Measurements from ENCODE around the gene ERO1B. TPM values are rescaled to one million over a fixed set of nuclear protein-coding genes. Genes with fewer than 3 reads are reported as not detected.

Gene ERO1B
- total RNA-seq, 6 donors from 2014 or later, result 4.1 to 14.5 (median 6.8) TPM

GRCh38 chr1:236302941-236303340 is 21.2 kb upstream of the ERO1B start:
- no peak overlapping the region for H3K27ac ChIP-seq
- H3K4me1 ChIP-seq, result no peaks in the 10 kb centered on the region
- no peak for DNase-seq
- no peak for ATAC-seq (ENCODE audit: low FRiP score in 2 of 2)
- H3K4me3 ChIP-seq, result no peak overlapping the region
- no peaks in the 10 kb centered on the region for H3K27me3 ChIP-seq
- TF ChIP-seq POLR2AphosphoS5 (IDR thresholded peaks at IDR 0.05) (no peak), POLR2A (IDR thresholded peaks at IDR 0.05) (no peak), EP300 (IDR thresholded peaks at IDR 0.05) (no peak)
- TF ChIP-seq, protein P1, sequence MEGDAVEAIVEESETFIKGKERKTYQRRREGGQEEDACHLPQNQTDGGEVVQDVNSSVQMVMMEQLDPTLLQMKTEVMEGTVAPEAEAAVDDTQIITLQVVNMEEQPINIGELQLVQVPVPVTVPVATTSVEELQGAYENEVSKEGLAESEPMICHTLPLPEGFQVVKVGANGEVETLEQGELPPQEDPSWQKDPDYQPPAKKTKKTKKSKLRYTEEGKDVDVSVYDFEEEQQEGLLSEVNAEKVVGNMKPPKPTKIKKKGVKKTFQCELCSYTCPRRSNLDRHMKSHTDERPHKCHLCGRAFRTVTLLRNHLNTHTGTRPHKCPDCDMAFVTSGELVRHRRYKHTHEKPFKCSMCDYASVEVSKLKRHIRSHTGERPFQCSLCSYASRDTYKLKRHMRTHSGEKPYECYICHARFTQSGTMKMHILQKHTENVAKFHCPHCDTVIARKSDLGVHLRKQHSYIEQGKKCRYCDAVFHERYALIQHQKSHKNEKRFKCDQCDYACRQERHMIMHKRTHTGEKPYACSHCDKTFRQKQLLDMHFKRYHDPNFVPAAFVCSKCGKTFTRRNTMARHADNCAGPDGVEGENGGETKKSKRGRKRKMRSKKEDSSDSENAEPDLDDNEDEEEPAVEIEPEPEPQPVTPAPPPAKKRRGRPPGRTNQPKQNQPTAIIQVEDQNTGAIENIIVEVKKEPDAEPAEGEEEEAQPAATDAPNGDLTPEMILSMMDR (IDR thresholded peaks at IDR 0.05), result no peak
- H3K9me3 ChIP-seq, result no peaks in the 10 kb centered on the region
- H3K36me3 ChIP-seq, result no peaks in the 10 kb centered on the region
- 83 to 88% methylated on average over 2 of the region's 2 CpGs for WGBS, 2 donors

- 27 to 28% methylated on average over 2 of the region's 2 CpGs for WGBS, 2 donors
- no peak overlapping the region for H3K27ac ChIP-seq
- DNase-seq, result no peak
Measured at GRCh38 chr1:236301958-236302335, 20.2 kb upstream of the ERO1B start.

GRCh38 chr1:236301080-236301957 is 19.6 kb upstream of the ERO1B start:
- H3K4me3 ChIP-seq, result no peak overlapping the region
- no peaks in the 10 kb centered on the region for H3K36me3 ChIP-seq
- no peak overlapping the region for H3K27ac ChIP-seq
- no peak for TF ChIP-seq EP300 (IDR thresholded peaks at IDR 0.05)
- no peak for TF ChIP-seq POLR2A (IDR thresholded peaks at IDR 0.05)
- no peak for TF ChIP-seq POLR2AphosphoS5 (IDR thresholded peaks at IDR 0.05)
- TF ChIP-seq, protein P1 (IDR thresholded peaks at IDR 0.05), result no peak
- 74 to 83% methylated on average over 13 to 16 of the region's 16 CpGs for WGBS, 2 donors
- ATAC-seq (ENCODE audit: low FRiP score in 2 of 2), result no peak
- H3K4me1 ChIP-seq, result no peaks in the 10 kb centered on the region
- no peaks in the 10 kb centered on the region for H3K27me3 ChIP-seq
- no peaks in the 10 kb centered on the region for H3K9me3 ChIP-seq
- DNase-seq, result no peak

More at GRCh38 chr1:236301958-236302335, 20.2 kb upstream of the ERO1B start:
- no peaks in the 10 kb centered on the region for H3K27me3 ChIP-seq
- no peak for ATAC-seq (ENCODE audit: low FRiP score in 2 of 2)
- H3K9me3 ChIP-seq, result no peaks in the 10 kb centered on the region
- TF ChIP-seq EP300 (IDR thresholded peaks at IDR 0.05) (no peak), POLR2AphosphoS5 (IDR thresholded peaks at IDR 0.05) (no peak), POLR2A (IDR thresholded peaks at IDR 0.05) (no peak)
- TF ChIP-seq, protein P1 (IDR thresholded peaks at IDR 0.05), result no peak
- no peaks in the 10 kb centered on the region for H3K36me3 ChIP-seq
- H3K4me1 ChIP-seq, result no peaks in the 10 kb centered on the region
- no peak overlapping the region for H3K4me3 ChIP-seq

GRCh38 chr1:236297161-236297560 is 15.4 kb upstream of the ERO1B start:
- TF ChIP-seq POLR2A (IDR thresholded peaks at IDR 0.05) (no peak), EP300 (IDR thresholded peaks at IDR 0.05) (no peak), POLR2AphosphoS5 (IDR thresholded peaks at IDR 0.05) (no peak)
- TF ChIP-seq, protein P1 (IDR thresholded peaks at IDR 0.05), result no peak

More at GRCh38 chr1:236297161-236297560, 15.4 kb upstream of the ERO1B start:
- no peak overlapping the region for H3K4me3 ChIP-seq
- no peaks in the 10 kb centered on the region for H3K9me3 ChIP-seq
- WGBS, 2 donors, result 86 to 88% methylated on average over 8 of the region's 8 CpGs
- no peak for DNase-seq
- ATAC-seq (ENCODE audit: low FRiP score in 2 of 2), result no peak
- no peaks in the 10 kb centered on the region for H3K36me3 ChIP-seq
- H3K4me1 ChIP-seq, result no peaks in the 10 kb centered on the region
- no peak overlapping the region for H3K27ac ChIP-seq
- no peaks in the 10 kb centered on the region for H3K27me3 ChIP-seq

Data from upper lobe of left lung (tissue), 6 donors.